GM19468 (cell line): ENCODE data around the gene TMTC1.

Source experiments
- ATAC-seq: cut with Tn5 transposase; IDR thresholded peaks from one replicate; pipeline ENCODE4 v1.9.1; 2021; ENCODE audit warnings: mild to moderate bottlenecking, moderate library complexity, moderate number of reproducible peaks; ENCODE audit not compliant: unreplicated experiment; ENCODE audit errors: extremely low read depth

The TMTC1 gene

GRCh38 chr12:29627221-29627620, 156.5 kb downstream of the TMTC1 start:
- no peak for ATAC-seq

DNA sequence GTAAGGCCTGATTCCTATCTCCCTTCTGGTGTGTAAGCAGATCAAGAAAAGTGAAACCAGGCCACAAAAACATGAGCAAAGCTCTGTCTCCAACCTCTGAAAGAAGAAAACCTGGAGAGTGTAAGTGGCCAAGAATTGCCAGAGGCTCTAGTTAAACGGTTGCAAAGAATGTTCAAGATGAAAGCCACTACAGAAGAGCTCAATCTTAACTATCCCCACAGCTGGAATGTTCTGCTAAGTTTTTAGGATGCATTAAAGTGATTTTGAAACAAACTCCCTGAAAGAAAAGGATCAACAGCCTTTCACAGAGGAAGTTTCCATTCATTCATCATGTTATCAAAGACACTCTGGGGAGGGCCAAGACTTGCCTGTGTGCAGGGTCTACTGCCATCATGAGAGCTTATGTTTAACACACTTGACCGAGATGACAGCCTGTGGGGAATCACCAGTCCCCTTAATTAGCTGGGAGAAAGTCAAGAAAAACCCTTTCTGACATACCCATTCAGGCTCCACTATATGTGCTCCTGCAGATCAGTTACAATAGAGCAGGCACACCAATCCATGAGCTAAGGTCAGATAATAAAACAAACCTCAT, 158.3 kb downstream of the TMTC1 start:
- ATAC-seq = no peak

DNA sequence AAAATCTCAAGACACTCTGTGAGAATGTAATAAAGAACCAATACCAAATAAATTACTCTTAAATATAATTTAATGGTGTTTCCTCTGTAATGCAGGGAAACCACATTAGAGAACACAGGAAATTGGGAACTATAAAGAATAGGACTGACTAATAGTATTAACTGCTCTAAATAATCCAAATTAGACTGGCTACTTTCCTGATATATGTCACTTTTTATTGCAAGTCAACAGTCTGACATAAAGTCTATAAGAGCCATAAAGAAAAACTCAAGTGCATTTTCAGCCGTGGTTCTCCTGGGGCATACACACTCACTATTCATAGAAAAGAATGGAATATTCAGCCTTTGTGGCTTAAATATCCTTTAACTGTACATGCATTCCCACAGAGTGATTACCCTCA, 161.5 kb downstream of the TMTC1 start:
- no peak for ATAC-seq

GRCh38 chr12:29620030-29620429, 163.7 kb downstream of the TMTC1 start:
- no peak for ATAC-seq

DNA sequence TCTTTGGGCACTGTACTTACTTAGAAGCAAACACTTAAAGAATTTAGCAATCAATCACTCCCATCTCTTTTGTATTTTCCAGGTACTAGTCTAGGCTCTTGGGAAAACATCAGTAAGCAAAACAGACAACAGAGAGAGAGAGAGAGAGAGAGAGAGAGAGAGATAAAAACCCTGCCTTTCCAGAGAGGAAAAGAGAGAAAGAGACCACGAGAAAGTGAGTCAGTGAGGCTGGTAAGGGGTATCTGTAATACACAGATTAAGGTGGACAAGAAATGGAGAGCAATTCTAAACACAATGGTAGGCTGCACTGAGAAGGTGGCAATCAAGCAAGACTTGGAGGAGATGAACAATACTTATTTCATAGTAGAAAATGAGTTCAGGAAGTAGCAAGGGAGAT, 166.3 kb downstream of the TMTC1 start:
- no peak for ATAC-seq

- no peak for ATAC-seq
These were observed 166.9 kb downstream of the TMTC1 start for GRCh38 chr12:29616664-29617406.

DNA sequence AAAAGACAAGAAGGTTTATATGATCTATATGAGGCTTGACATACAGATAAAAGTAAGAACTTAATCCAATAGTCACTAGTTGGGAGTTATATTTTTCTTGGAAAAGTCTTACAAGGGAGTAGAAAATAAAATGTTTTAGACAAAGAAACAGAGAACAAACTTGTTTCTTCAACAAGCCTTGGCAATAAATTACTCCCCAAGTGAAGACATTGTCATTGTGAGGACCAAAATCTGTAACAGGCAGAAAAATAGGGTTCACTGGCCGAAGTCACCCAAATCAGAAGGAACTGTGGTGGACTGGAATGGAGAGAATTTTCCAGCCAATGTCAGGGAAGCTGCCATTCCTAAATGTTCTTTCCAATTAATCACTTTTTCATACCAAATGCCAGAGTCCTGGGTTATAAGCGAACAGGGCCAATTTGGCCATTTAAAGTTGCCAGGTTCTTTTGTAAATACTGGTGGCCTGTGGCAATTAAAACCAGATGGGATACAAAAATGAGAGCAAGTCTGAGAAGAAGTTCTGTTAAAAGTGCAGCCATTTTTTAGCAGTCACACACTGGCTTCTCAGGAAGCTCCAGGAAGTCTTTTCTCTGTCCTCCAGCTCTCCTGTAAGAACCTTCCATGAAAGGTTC, 168.9 kb downstream of the TMTC1 start:
- ATAC-seq = no peak

DNA sequence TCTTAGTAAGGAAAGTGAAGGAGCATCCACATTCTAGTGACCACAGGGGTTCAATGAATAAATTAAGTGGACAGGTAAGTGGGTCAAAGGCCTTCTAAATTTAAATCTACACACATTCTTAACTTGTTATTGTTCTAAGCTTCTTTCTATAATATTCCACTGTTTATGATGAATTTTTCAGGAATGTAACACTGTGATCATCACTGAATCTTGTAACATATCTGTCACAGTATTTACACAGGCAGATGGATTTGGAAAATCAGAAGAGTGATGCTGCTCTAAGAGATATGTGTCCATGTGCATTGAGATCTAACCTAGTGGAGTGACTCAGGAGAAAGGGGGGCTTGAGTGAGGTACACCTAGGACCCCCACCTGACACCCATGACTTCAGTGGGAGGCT, 170.8 kb downstream of the TMTC1 start:
- no peak for ATAC-seq

DNA sequence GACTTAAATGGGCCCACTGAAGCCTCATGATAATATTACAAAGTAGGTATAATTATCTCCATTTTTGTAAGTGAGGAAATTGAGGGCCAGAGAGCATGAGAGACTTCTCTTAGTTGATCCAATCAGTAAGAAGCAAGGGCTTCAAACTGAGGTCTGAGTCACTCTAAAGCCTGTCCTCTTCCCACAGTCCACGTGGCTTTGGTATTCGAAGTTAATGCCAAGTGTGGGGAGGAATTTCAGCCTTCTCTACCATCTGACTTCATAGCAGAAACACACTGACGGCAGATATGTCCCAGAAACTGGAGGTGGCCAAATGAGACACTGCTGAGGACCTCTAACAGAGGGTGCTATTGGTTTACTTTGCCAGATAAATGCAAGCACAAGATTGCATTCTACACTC, 171.8 kb downstream of the TMTC1 start:
- no peak for ATAC-seq

DNA sequence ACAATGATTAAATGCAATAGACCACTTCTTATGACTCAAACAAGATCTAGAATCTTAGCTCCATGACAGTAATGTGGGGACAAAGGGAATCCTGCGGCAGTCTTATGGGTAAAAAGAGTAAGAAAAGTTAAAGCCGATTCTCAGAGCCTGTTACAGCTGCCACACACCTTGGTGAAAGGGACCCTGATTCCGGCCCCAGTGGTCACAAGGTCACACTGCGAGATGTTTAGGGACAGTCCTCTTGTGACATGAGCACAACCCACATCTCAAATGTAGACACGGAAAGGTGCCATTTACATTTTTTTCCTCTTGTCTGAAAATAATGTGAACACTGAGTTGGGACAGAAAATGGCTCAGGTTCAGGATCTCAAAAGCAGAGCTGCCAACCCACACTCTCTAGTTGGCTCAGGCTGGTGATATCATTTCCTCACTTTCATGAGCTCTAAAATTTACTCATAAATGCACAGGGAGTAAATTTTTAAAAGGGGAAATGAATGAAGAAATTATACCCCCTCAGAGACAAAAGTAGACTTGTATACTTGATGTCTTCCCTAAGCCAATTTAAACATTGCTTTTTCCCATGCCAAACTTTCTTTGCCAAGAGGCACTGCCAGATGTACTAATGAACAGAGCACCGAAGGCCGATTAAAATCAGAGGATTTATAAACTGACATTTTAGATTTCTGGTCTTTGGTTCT, 173.1 kb downstream of the TMTC1 start:
- ATAC-seq = no peak

GRCh38 chr12:29609431-29610215, 174.1 kb downstream of the TMTC1 start:
- ATAC-seq = no peak

GRCh38 chr12:29608581-29608980, 175.2 kb downstream of the TMTC1 start:
- no peak for ATAC-seq

GRCh38 chr12:29599381-29599780, 184.4 kb downstream of the TMTC1 start:
- no peak for ATAC-seq

GRCh38 chr12:29595071-29595755, 188.5 kb downstream of the TMTC1 start:
- ATAC-seq = no peak

DNA sequence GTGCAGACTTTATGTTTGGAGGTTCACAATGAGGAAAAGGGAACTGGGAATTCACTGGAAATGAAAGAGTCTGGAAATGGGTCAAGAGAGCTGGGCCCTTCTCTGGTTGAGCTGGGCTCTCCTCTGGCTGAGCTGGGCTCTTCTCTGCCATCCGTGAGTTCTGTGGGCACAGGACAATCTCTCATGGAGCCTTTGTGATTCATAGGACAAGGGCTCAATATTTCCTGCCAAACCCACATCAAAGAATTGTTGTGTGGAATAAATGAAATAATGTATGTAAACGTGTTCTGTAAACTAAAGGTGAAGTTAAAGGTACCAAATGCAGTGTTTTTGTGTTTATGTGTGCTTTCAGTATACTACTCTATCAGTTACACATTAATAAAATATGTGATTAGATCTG, 190.7 kb downstream of the TMTC1 start:
- ATAC-seq = no peak

GRCh38 chr12:29591140-29592020, 192.4 kb downstream of the TMTC1 start:
- ATAC-seq = no peak

GRCh38 chr12:29589851-29590250, 193.9 kb downstream of the TMTC1 start:
- ATAC-seq = no peak

DNA sequence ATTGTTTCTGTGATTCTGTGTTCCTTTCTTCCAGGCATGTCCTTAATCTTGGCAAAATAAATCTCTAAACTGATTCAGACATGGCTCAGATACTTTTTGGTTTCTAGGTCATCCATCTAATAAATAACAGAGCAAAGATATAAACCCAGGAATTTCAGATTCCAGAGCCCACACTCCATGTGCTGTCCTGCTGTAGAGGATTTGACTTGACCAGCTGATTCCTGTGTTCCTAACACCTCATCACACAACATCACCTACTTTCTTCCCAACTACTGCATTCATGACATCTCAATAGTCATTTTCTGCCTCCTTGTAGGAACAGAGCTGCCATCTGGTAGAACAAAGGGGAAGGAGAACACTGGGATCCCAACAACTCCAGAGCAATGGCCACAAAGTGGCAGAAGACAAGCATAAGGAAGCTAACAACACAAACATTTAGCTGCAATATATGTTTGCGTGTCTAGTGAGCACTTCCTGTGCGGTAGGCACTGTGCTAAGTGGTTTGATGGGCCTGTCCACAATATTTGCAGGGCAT, 194.4 kb downstream of the TMTC1 start:
- no peak for ATAC-seq
